ENCODE measurements around the gene PLEKHA7. TPM values are rescaled to one million over a fixed set of nuclear protein-coding genes. Genes with fewer than 3 reads are reported as not detected.

Gene PLEKHA7
- total RNA-seq, 2 experiments from 2014 or later = 0.13 TPM; not detected in 1

DNA sequence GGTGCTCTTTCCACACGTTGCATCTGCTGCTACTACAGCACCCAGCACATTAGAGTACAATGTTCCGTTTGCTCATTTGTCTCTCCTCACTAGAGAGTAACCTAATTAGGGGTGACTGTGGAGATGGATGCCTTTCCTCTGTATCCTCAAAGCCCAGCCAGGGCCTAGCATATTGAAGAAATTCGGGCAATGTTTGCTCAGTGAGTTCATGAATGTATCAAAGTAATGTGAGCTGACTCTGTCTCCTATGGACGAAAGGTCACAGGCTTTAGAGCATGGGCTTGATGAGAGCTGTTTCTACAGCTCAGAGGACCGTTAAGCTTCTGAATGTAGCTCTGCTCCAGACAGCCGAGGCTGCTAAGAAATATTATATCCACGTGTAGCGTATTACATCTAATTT is 208.3 kb downstream of the PLEKHA7 start:
- Histone ChIP-seq H2AFZ (ENCODE audit: low read length) (no peak overlapping the region), H3K4me3 (ENCODE audit: low read depth, low read length, poor library complexity, severe bottlenecking) (no peak overlapping the region), H3K4me1 (ENCODE audit: insufficient read depth, low read length, poor library complexity, severe bottlenecking) (no peaks in the 10 kb centered on the region), H3K27ac (ENCODE audit: low read depth, low read length, poor library complexity, severe bottlenecking) (no peak overlapping the region), H3K9me3 (ENCODE audit: low read length) (no peaks in the 10 kb centered on the region), H3K79me2 (ENCODE audit: insufficient read depth, low read depth, low read length) (no peaks in the 10 kb centered on the region), H3K36me3 (ENCODE audit: insufficient read depth, low read length) (no peaks in the 10 kb centered on the region), H3K9me2 (ENCODE audit: insufficient read depth, low read length) (no peaks in the 10 kb centered on the region), H3K4me2 (ENCODE audit: low read length) (no peak overlapping the region), H4K20me1 (ENCODE audit: insufficient read depth, low read length) (no peaks in the 10 kb centered on the region)
- TF ChIP-seq, protein P1, sequence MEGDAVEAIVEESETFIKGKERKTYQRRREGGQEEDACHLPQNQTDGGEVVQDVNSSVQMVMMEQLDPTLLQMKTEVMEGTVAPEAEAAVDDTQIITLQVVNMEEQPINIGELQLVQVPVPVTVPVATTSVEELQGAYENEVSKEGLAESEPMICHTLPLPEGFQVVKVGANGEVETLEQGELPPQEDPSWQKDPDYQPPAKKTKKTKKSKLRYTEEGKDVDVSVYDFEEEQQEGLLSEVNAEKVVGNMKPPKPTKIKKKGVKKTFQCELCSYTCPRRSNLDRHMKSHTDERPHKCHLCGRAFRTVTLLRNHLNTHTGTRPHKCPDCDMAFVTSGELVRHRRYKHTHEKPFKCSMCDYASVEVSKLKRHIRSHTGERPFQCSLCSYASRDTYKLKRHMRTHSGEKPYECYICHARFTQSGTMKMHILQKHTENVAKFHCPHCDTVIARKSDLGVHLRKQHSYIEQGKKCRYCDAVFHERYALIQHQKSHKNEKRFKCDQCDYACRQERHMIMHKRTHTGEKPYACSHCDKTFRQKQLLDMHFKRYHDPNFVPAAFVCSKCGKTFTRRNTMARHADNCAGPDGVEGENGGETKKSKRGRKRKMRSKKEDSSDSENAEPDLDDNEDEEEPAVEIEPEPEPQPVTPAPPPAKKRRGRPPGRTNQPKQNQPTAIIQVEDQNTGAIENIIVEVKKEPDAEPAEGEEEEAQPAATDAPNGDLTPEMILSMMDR (conservative IDR thresholded peaks at IDR 0.05; ENCODE audit: low read length) = no peak
- no peak for TF ChIP-seq EZH2phosphoT487 (IDR thresholded peaks at IDR 0.05; ENCODE audit: borderline replicate concordance, low read depth, low read length)
- intact Hi-C loops (cut with micrococcal nuclease; ENCODE audit: unreplicated experiment) = no loop called here
- ChIA-PET POLR2A (interaction anchor here (0.7 to 0.9 kb wide), 2 partner anchors 10 to 32 kb away, joined by 4 to 9 read pairs; no protein-coding TSS in a partner anchor), CTCF (ENCODE audit: unreplicated experiment) (no interaction called here)
- no TSS peak for BruUV-seq (replicated peaks)
- DNase-seq (ENCODE audit: low spot score) = no peak

DNA sequence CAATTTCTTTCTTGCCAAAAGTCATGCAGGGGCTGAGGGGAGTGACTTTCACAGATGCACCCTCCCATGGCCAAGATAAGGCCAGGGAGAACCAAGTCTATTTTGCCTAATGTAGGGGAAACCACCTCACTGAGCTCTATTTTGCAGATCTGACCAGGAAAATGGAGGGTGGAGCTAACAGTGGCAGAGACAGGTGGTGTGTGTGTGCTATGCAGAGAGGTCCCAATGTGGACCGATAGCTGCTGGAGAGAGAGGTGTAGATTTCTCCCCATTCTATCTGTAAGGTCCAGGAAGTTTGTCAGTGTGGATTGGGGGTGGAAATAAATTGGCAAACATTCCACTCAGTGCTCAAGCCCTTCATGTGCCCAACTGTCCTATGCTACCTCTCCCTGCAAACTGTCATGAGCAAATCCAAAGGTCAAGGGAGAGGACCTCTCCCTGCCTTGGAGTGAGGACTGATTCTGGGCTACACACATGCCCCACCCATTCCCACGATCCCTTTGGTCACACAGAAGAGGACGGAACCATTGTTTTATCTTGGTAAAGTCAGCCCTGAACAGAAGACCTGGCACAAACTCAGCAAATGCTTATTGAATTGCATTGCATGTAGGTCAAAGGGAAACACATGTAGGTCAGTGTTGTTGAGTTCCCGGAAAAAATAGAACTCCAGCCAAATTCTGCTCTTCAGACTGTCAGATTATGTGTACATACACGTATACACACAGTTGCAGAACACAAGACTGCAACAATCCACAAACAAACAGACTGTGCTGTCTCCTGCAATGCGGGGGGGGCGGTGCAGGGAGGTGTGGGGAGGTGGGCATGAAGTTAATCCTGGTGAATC is 209.9 kb downstream of the PLEKHA7 start:
- no peaks in the 10 kb centered on the region for H3K9me2 ChIP-seq (ENCODE audit: insufficient read depth, low read length)
- H3K79me2 ChIP-seq (ENCODE audit: insufficient read depth, low read depth, low read length) = no peaks in the 10 kb centered on the region
- no peaks in the 10 kb centered on the region for H3K36me3 ChIP-seq (ENCODE audit: insufficient read depth, low read length)
- no peak overlapping the region for H3K27ac ChIP-seq (ENCODE audit: low read depth, low read length, poor library complexity, severe bottlenecking)
- no peaks in the 10 kb centered on the region for H4K20me1 ChIP-seq (ENCODE audit: insufficient read depth, low read length)
- no peak overlapping the region for H2AFZ ChIP-seq (ENCODE audit: low read length)
- H3K4me3 ChIP-seq (ENCODE audit: low read depth, low read length, poor library complexity, severe bottlenecking) = no peak overlapping the region
- DNase-seq (ENCODE audit: low spot score) = no peak
- CTCF ChIA-PET (ENCODE audit: unreplicated experiment) = no interaction called here
- no peaks in the 10 kb centered on the region for H3K9me3 ChIP-seq (ENCODE audit: low read length)
- POLR2A ChIA-PET = no interaction called here
- no peaks in the 10 kb centered on the region for H3K4me1 ChIP-seq (ENCODE audit: insufficient read depth, low read length, poor library complexity, severe bottlenecking)
- TF ChIP-seq EZH2phosphoT487 (IDR thresholded peaks at IDR 0.05; ENCODE audit: borderline replicate concordance, low read depth, low read length) = no peak
- TF ChIP-seq, protein P1 (conservative IDR thresholded peaks at IDR 0.05; ENCODE audit: low read length) = no peak
- no TSS peak for BruUV-seq (replicated peaks)
- no peak overlapping the region for H3K4me2 ChIP-seq (ENCODE audit: low read length)
- intact Hi-C loops (cut with micrococcal nuclease; ENCODE audit: unreplicated experiment) = no loop called here
